ENCODE measurements around the gene PWWP2B. TPM values are rescaled to one million over a fixed set of nuclear protein-coding genes. Genes with fewer than 3 reads are reported as not detected.

Gene PWWP2B
- total and polyA plus RNA-seq, 2 of the 13 experiments (the other 11 are each of a cell fraction or from before 2014, with no cell fraction given), result 2.3 to 4.7 TPM

DNA sequence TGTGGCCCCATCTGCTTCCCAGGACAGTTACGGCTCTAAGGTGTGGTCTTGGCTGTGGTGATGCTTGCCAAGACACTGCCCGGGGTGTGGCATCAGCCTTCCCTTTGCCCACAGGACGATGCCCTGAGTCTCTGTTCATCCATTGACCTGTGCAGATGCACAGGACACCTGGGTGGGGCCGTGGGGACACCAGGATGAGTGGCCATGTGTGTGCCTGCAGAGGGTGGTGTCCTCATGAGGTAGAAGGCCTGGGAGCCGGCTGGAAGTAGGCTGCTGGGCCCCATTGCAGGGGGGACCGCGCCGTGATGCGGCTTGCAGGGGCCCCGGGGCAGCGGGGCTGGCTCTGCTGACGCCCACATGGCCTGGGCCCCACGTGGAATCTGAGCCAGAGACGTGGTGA is 22.4 kb upstream of the PWWP2B start:
- TF ChIP-seq, protein P1, sequence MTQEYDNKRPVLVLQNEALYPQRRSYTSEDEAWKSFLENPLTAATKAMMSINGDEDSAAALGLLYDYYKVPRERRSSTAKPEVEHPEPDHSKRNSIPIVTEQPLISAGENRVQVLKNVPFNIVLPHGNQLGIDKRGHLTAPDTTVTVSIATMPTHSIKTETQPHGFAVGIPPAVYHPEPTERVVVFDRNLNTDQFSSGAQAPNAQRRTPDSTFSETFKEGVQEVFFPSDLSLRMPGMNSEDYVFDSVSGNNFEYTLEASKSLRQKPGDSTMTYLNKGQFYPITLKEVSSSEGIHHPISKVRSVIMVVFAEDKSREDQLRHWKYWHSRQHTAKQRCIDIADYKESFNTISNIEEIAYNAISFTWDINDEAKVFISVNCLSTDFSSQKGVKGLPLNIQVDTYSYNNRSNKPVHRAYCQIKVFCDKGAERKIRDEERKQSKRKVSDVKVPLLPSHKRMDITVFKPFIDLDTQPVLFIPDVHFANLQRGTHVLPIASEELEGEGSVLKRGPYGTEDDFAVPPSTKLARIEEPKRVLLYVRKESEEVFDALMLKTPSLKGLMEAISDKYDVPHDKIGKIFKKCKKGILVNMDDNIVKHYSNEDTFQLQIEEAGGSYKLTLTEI (CRISPR knock-in tag; conservative IDR thresholded peaks at IDR 0.05), result no peak
- TF ChIP-seq ZNF20 (CRISPR knock-in tag; IDR thresholded peaks at IDR 0.05) (no peak), ZNF33A (CRISPR knock-in tag; IDR thresholded peaks at IDR 0.05; ENCODE audit: borderline replicate concordance) (no peak), ZNF768 (CRISPR knock-in tag; IDR thresholded peaks at IDR 0.05) (peak; percentile 72; the same call in 1 of the 2 replicates), ZFP36L1 (CRISPR knock-in tag; IDR thresholded peaks at IDR 0.05) (no peak), ZNF496 (CRISPR knock-in tag; IDR thresholded peaks at IDR 0.05; ENCODE audit: insufficient replicate concordance) (no peak)
- TF ChIP-seq, protein P2, sequence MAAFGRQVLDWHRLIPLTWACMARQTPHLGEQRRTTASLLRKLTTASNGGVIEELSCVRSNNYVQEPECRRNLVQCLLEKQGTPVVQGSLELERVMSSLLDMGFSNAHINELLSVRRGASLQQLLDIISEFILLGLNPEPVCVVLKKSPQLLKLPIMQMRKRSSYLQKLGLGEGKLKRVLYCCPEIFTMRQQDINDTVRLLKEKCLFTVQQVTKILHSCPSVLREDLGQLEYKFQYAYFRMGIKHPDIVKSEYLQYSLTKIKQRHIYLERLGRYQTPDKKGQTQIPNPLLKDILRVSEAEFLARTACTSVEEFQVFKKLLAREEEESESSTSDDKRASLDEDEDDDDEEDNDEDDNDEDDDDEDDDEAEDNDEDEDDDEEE (CRISPR knock-in tag; IDR thresholded peaks at IDR 0.05), result no peak
- TF ChIP-seq, protein P3, sequence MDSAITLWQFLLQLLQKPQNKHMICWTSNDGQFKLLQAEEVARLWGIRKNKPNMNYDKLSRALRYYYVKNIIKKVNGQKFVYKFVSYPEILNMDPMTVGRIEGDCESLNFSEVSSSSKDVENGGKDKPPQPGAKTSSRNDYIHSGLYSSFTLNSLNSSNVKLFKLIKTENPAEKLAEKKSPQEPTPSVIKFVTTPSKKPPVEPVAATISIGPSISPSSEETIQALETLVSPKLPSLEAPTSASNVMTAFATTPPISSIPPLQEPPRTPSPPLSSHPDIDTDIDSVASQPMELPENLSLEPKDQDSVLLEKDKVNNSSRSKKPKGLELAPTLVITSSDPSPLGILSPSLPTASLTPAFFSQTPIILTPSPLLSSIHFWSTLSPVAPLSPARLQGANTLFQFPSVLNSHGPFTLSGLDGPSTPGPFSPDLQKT (CRISPR knock-in tag; IDR thresholded peaks at IDR 0.05; ENCODE audit: borderline replicate concordance), result no peak
- in situ Hi-C loops (cut with HindIII; ENCODE audit: extremely low pct_ligation_motif_present, low pct_unique_long_range_greater_than_20kb) (no loop called here), intact Hi-C loops (cut with micrococcal nuclease; ENCODE audit: unreplicated experiment) (no loop called here)
- no peaks in the 10 kb centered on the region for H3K79me2 ChIP-seq (ENCODE audit: insufficient read depth, low read length)
- no peak overlapping the region for H3K4me3 ChIP-seq (replicated peaks in 1 of 3; ENCODE audit: insufficient read depth in 1 of 3, low read depth in 2 of 3, low read length in 3 of 3)
- peaks cover 35% of the 10 kb centered on the region for H3K4me1 ChIP-seq (ENCODE audit: insufficient read depth, low read length)
- 60% methylated on average over 3 of the region's 14 CpGs for WGBS (ENCODE audit: low lambda C conversion rate)
- H3K27ac ChIP-seq (ENCODE audit: extremely low read length, insufficient read depth, low read length), result no peak overlapping the region
- FAIRE-seq (no peak), DNase-seq (ENCODE audit: low spot score) (no peak), ATAC-seq (no peak)
- H3K9me3 ChIP-seq (ENCODE audit: low read length), result no peaks in the 10 kb centered on the region
- H3K36me3 ChIP-seq (replicated peaks in 1 of 2; ENCODE audit: control insufficient read depth in 1 of 2, insufficient read depth in 2 of 2, low read length in 2 of 2), result no peaks in the 10 kb centered on the region
- ChIA-PET CTCF (ENCODE audit: low intra/inter-chr PET ratio, low total read pairs) (no interaction called here), POLR2A (no interaction called here)
- H3K9ac ChIP-seq (ENCODE audit: insufficient read depth, low read depth, low read length), result no peak overlapping the region
- 0 out of 5 replicates have a peak, but pooled peaks cover 0 to 2% of the 10 kb centered on the region in 2 experiments for H3K27me3 ChIP-seq (ENCODE audit: control insufficient read depth in 1 of 2, insufficient read depth in 2 of 2, low read length in 2 of 2)
- no peaks in the 10 kb centered on the region for H4K20me1 ChIP-seq (ENCODE audit: insufficient read depth, low read length)
- no peak overlapping the region for H3K4me2 ChIP-seq (ENCODE audit: low read depth, low read length)
- H2AFZ ChIP-seq (ENCODE audit: low read length), result no peak overlapping the region
- BruUV-seq (replicated peaks), result no TSS peak
